NK-92 (cell line): ENCODE measurements around the gene XRCC1.

ENCODE experiments used
- DNase-seq: peaks from one replicate; lab custom pipeline; 2025; ENCODE audit not compliant: unreplicated experiment; lab: John Stamatoyannopoulos, UW

XRCC1 gene

GRCh38 chr19:43578787-43579186, 3.5 kb upstream of the XRCC1 start:
- no peak for DNase-seq

- DNase-seq, result no peak
Measured at GRCh38 chr19:43575955-43576878, 890 bp upstream of the XRCC1 start.

DNA sequence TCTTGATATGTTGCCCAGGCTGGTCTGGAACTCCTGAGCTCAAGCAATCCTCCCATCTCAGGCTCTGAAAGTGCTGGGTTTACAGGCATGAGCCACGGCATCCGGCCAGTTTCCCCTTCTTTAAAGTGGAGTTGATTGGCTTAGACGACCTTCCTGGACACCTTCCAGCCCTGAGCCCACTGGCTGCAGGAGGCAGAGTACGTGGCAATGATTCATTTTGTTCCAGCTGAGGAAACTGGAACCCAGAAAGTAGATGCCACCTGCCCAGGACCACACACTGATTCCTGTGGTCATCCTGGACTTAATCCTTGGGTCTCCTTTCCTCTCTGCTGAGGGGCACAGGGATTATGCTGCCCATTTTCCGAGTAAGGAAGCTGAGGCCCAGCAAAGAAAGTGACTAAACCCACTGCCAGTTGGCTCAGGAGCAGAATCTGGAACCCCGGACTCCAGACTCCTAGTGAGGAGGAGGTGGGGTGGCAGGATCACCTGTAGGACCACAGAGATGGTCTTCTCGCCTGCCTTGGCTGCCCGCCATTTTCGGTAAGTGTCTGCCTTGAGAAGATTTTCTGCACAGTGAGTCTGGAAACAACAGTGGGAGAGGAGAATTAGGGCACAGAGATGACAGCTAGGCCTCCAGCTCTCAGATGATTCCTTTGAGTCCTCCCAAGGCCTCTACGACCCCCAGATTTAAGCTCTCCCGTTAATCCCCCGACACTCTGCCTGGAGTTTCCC, 737 bp downstream of the XRCC1 start:
- no peak for DNase-seq

- DNase-seq, result no peak
Measured at GRCh38 chr19:43572171-43572588, 3.1 kb downstream of the XRCC1 start.

- no peak for DNase-seq
Measured at GRCh38 chr19:43570174-43570791, 5.0 kb downstream of the XRCC1 start.

DNA sequence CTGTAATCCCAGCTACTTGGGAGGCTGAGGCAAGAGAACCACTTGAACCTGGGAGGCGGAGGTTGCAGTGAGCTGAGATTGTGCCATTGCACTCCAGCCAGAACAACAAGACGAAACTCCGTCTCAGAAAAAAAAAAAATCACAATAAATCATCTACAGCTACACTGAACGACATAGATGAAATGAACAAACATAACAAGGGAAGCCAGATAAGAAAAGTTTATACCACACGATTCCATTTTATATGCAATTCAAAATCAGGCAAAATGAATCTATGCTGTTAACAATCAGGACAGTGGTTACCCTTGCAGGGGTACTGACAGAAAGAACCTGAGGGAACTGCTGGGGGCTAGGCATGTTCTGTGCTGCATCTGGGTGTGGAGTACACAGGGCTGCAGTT, 5.7 kb downstream of the XRCC1 start:
- DNase-seq, result no peak

- no peak for DNase-seq
Measured at GRCh38 chr19:43564800-43565199, 10.5 kb downstream of the XRCC1 start.

GRCh38 chr19:43563816-43564457, 11.4 kb downstream of the XRCC1 start:
- DNase-seq, result no peak

GRCh38 chr19:43562698-43563241, 12.6 kb downstream of the XRCC1 start:
- DNase-seq, result no peak

DNA sequence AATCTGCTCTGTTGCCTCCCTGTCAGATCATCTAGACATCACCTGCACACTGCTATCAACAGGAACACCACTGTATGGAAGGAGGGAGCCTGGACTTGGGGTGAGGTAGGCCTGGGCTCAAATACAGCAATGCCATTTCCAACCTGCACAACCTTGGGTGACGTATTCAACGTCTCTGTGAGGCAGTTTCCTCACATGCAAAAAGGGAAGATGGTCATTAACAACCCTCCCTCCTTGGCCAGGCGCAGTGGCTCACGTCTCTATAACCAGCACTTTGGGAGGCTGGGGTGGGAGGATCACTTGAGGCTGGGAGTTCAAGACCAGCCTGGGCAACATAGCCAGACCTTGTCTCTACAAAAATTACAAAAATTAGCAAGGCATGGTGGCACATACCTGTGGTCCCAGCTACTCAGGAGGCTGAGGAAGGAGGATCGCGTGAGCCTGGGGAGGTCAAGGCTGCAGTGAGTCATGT, 13.1 kb downstream of the XRCC1 start:
- DNase-seq, result no peak

GRCh38 chr19:43561139-43561970, 14.0 kb downstream of the XRCC1 start:
- DNase-seq, result no peak

- DNase-seq, result no peak
Measured at GRCh38 chr19:43560687-43561086, 14.6 kb downstream of the XRCC1 start.

GRCh38 chr19:43555185-43555770, 20.0 kb downstream of the XRCC1 start:
- no peak for DNase-seq

GRCh38 chr19:43554317-43554895, 20.9 kb downstream of the XRCC1 start:
- DNase-seq, result no peak

DNA sequence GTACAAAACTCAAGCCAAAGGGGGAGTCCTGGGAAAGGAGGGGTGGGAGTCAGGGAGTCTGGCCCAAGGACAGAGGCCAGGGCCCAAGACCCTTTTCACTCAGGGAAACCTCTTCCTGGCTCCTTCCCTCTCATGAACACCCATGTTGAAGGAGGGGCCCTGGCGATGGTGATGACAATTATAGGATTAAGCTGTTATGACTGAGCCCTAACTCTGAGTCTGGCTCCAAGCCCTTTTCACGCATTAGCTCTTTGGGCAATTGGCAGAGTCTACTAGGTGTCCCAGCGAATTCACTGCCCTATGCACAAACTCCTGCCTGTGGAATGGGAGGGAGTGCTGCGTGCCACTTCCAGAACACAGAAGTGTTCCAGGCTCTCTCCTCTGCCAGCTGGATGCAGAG, 21.7 kb downstream of the XRCC1 start:
- DNase-seq, result no peak

- DNase-seq, result no peak
Measured at GRCh38 chr19:43552616-43553015, 22.7 kb downstream of the XRCC1 start.

DNA sequence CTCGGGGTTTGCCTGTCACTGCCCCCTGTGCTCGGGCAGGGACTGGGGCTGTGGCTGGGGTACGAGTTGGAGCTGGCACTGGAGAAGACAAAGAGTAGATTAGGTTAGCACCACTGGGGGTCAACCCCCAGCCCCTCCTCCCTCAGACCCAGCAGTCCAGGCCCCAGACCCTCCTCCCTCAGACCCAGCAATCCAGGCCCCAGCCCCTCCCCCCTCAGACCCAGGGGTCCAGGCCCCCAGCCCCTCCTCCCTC, 23.2 kb downstream of the XRCC1 start:
- DNase-seq, result no peak

DNA sequence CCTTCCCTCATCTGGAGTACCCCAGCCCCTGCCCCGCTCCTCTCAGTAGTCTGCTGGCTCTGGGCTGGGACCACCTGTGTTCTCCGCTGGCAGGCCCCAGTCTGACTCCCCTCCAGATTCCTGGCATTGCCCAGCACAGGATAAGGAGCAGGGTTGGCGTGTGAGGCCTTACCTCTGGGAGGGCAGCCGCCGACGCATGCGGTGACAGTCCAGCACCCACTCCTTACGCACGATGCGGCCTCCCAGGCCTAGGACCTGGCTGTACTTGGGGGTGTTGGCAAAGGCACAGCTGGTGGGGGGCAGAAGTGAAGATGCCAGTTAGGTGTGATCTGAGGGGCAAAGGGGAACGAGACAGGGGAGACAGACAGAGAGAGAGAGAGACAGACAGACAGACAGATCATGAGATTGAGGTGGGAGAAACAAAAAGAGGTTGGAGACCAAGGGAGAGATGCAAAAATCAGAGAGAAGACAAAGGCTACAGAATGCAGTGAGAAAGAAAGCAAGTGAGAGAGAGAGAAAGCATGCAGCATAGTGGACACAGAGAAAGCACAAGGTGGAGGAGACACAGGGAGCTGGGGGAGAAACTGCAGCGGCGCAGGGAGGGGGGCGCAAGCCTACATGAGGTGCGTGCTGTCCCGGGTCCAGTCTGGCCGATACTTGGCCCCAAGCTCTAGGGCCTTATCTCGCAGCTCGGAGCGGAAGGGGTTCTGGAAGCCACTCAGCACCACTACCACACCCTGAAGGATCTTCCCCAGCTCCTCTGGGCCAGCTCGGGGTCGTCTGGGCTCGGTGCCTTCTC, 23.7 kb downstream of the XRCC1 start:
- DNase-seq, result no peak

- no peak for DNase-seq
Measured at GRCh38 chr19:43548706-43549105, 26.6 kb downstream of the XRCC1 start.
